ENCODE results near the gene BCL2.

- TF ChIP-seq CTCF (IDR thresholded peaks at IDR 0.05), result no peak
- no peak for TF ChIP-seq POLR2A (IDR thresholded peaks at IDR 0.05)
Observed at GRCh38 chr18:63178971-63179370, 140.6 kb downstream of the BCL2 start.
